ENCODE data around the gene MAFB.

Gene MAFB

GRCh38 chr20:40695214-40695613, 6.2 kb upstream of the MAFB start:
- ChIA-PET CTCF (interaction anchor here (0.7 kb wide), 1 partner anchor 1946 kb away, joined by 3 read pairs; no protein-coding TSS in a partner anchor), POLR2A (no interaction called here)
- Histone ChIP-seq H3K4me3 (ENCODE audit: low read depth, low read length) (no peak overlapping the region), H3K9me3 (ENCODE audit: control insufficient read depth, insufficient read depth, low read depth, low read length) (no peaks in the 10 kb centered on the region), H3K27ac (ENCODE audit: extremely low read depth, low read depth, low read length) (no peak overlapping the region), H3K4me1 (ENCODE audit: control insufficient read depth, insufficient read depth, low read length) (0 out of 2 replicates have a peak, but pooled peaks cover 2% of the 10 kb centered on the region), H3K36me3 (ENCODE audit: control insufficient read depth in 2 of 2, insufficient read depth in 1 of 2, low read length in 2 of 2) (no peaks in the 10 kb centered on the region)
- TF ChIP-seq ZNF391 (tag by site-specific recombination; IDR thresholded peaks at IDR 0.05; ENCODE audit: borderline replicate concordance, low read depth) (no peak), KLF10 (tag by site-specific recombination; IDR thresholded peaks at IDR 0.05) (no peak), OVOL3 (tag by site-specific recombination; IDR thresholded peaks at IDR 0.05) (no peak), ZNF174 (tag by site-specific recombination; IDR thresholded peaks at IDR 0.05) (no peak), ZFHX2 (tag by site-specific recombination; conservative IDR thresholded peaks at IDR 0.05) (no peak), ZBTB6 (tag by site-specific recombination; IDR thresholded peaks at IDR 0.05) (no peak), ZNF623 (tag by site-specific recombination; IDR thresholded peaks at IDR 0.05) (peak; percentile 84), ZNF311 (tag by site-specific recombination; IDR thresholded peaks at IDR 0.05; ENCODE audit: borderline replicate concordance) (no peak)

GRCh38 chr20:40694246-40694645, 5.2 kb upstream of the MAFB start:
- Histone ChIP-seq H3K36me3 (ENCODE audit: control insufficient read depth in 2 of 2, insufficient read depth in 1 of 2, low read length in 2 of 2) (no peaks in the 10 kb centered on the region), H3K4me1 (ENCODE audit: control insufficient read depth, insufficient read depth, low read length) (0 out of 2 replicates have a peak, but pooled peaks cover 2% of the 10 kb centered on the region), H3K4me3 (ENCODE audit: low read depth, low read length) (no peak overlapping the region), H3K27ac (ENCODE audit: extremely low read depth, low read depth, low read length) (no peak overlapping the region), H3K9me3 (ENCODE audit: control insufficient read depth, insufficient read depth, low read depth, low read length) (no peaks in the 10 kb centered on the region)
- POLR2A ChIA-PET: no interaction called here
- CTCF ChIA-PET: no interaction called here
- no peak for TF ChIP-seq ZNF560 (tag by site-specific recombination; IDR thresholded peaks at IDR 0.05; ENCODE audit: borderline replicate concordance)
- TF ChIP-seq ZNF335 (tag by site-specific recombination; conservative IDR thresholded peaks at IDR 0.05): no peak
- TF ChIP-seq ZNF621 (tag by site-specific recombination; IDR thresholded peaks at IDR 0.05): no peak
- TF ChIP-seq ZNF114 (tag by site-specific recombination; IDR thresholded peaks at IDR 0.05): no peak

GRCh38 chr20:40692240-40693011, 3.4 kb upstream of the MAFB start:
- Histone ChIP-seq H3K27ac (ENCODE audit: extremely low read depth, low read depth, low read length) (no peak overlapping the region), H3K4me1 (ENCODE audit: control insufficient read depth, insufficient read depth, low read length) (0 out of 2 replicates have a peak, but pooled peaks cover 2% of the 10 kb centered on the region), H3K9me3 (ENCODE audit: control insufficient read depth, insufficient read depth, low read depth, low read length) (no peaks in the 10 kb centered on the region), H3K4me3 (ENCODE audit: low read depth, low read length) (no peak overlapping the region), H3K36me3 (ENCODE audit: control insufficient read depth in 2 of 2, insufficient read depth in 1 of 2, low read length in 2 of 2) (no peaks in the 10 kb centered on the region)
- ChIA-PET POLR2A (no interaction called here), CTCF (interaction anchor here (0.7 kb wide), 2 partner anchors 21 to 286 kb away, joined by 3 read pairs; no protein-coding TSS in a partner anchor)
- TF ChIP-seq ZNF248 (tag by site-specific recombination; IDR thresholded peaks at IDR 0.05) (no peak), ZNF777 (tag by site-specific recombination; IDR thresholded peaks at IDR 0.05; ENCODE audit: borderline replicate concordance) (no peak), ZNF449 (tag by site-specific recombination; IDR thresholded peaks at IDR 0.05) (no peak), ZNF19 (tag by site-specific recombination; IDR thresholded peaks at IDR 0.05; ENCODE audit: low read depth) (no peak), ZNF548 (tag by site-specific recombination; IDR thresholded peaks at IDR 0.05) (no peak), KLF10 (tag by site-specific recombination; IDR thresholded peaks at IDR 0.05) (no peak), SCRT2 (tag by site-specific recombination; IDR thresholded peaks at IDR 0.05) (no peak), ZNF335 (tag by site-specific recombination; conservative IDR thresholded peaks at IDR 0.05) (no peak), ZBTB8A (tag by site-specific recombination; IDR thresholded peaks at IDR 0.05) (no peak), ZBTB20 (tag by site-specific recombination; IDR thresholded peaks at IDR 0.05) (no peak), KLF9 (tag by site-specific recombination; IDR thresholded peaks at IDR 0.05; ENCODE audit: low read depth) (no peak), ZNF645 (tag by site-specific recombination; IDR thresholded peaks at IDR 0.05) (no peak), ZBTB49 (tag by site-specific recombination; IDR thresholded peaks at IDR 0.05; ENCODE audit: low read depth) (no peak), ZEB2 (tag by site-specific recombination; IDR thresholded peaks at IDR 0.05) (no peak)

All from HEK293 (cell line).